Gastrocnemius medialis (tissue), 4 donors: ENCODE results near the gene TMEM269.

Experiments
- CTCF ChIP-seq, 5 experiments: fragments of 450-650 bp in 3 of 5; fragments of 200-600 bp in 2 of 5; sonication (generic) in 2 of 5; IDR thresholded peaks in 4 of 5; conservative IDR thresholded peaks in 1 of 5; 1 replicate in 4 of 5; 2 replicates in 1 of 5; pipeline ENCODE4 v1.5.1; 2016 to 2019; ENCODE audit warnings: antibody characterized with exemption in 5 of 5, mild to moderate bottlenecking in 3 of 5, moderate library complexity in 3 of 5
- POLR2A ChIP-seq, 2 donors: fragments of 450-650 bp; IDR thresholded peaks; one replicate each; pipeline ENCODE4 v1.6.1; 2017; ENCODE audit warnings: antibody characterized with exemption in 2 of 2, mild to moderate bottlenecking in 2 of 2, moderate library complexity in 2 of 2

GRCh38 chr1:42801832-42802473 lies 17.2 kb downstream of the TMEM269 start:
- no peak for TF ChIP-seq CTCF (IDR thresholded peaks at IDR 0.05 in 4 of 5, conservative IDR thresholded peaks at IDR 0.05 in 1 of 5)
- no peak for TF ChIP-seq POLR2A (IDR thresholded peaks at IDR 0.05)
